GM13976 (cell line): ENCODE measurements around the gene PLEKHM1.

ENCODE experiments used
- DNase-seq: peaks from one replicate; pipeline ENCODE4 v3.0.0; 2012; ENCODE audit warnings: low spot score
- in situ Hi-C: fragments of 300-500 bp; cut with MboI; formaldehyde crosslinking; loops from one replicate; pipeline ENCODE4 v1.12.0; 2022; ENCODE audit warnings: low sequenced_read_pairs, mixed read lengths, inconsistent platforms; ENCODE audit not compliant: unreplicated experiment
- TF ChIP-seq, protein P1 (sequence below): IDR thresholded peaks from 2 replicates; pipeline ENCODE4 v1.5.1; 2012; ENCODE audit warnings: borderline replicate concordance, mild to moderate bottlenecking; ENCODE audit not compliant: insufficient read depth; ENCODE audit errors: extremely low read depth, missing control alignments, control extremely low read depth

PLEKHM1 gene

DNA sequence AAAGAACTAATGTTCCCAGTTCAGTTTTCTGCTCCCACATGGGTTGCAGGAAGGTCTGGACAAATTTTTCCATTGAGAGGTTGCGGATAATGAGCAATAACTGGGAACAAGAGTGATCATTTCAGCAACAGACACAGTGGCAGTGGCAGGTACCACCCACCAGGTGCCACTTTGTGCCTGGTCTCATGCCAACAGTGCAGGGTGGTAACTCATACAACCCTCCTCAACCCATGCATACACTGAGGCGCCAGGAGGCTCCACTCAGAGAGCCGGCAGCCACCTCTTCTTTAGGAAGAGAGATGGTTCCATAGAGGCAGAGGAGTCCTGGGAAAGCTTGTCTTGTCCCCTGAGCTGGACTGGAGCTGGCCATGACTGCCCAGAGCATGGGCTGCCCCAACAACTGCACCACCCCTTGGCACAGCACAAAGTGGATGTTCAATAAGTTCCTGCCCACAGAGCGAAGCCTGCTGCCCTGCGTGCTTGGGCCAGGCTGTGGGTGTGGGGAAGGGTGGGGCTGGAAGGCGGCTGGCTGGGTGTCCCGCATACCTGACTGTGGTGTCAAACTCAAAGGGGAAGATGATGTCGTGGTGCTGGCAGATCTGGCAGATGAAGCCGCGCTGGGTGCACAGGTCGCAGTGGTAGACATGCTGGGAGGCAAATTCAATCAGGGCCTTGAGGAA, 51.5 kb downstream of the PLEKHM1 start:
- DNase-seq, result no peak
- in situ Hi-C loops, result no loop called here
- TF ChIP-seq, protein P1, sequence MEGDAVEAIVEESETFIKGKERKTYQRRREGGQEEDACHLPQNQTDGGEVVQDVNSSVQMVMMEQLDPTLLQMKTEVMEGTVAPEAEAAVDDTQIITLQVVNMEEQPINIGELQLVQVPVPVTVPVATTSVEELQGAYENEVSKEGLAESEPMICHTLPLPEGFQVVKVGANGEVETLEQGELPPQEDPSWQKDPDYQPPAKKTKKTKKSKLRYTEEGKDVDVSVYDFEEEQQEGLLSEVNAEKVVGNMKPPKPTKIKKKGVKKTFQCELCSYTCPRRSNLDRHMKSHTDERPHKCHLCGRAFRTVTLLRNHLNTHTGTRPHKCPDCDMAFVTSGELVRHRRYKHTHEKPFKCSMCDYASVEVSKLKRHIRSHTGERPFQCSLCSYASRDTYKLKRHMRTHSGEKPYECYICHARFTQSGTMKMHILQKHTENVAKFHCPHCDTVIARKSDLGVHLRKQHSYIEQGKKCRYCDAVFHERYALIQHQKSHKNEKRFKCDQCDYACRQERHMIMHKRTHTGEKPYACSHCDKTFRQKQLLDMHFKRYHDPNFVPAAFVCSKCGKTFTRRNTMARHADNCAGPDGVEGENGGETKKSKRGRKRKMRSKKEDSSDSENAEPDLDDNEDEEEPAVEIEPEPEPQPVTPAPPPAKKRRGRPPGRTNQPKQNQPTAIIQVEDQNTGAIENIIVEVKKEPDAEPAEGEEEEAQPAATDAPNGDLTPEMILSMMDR, result no peak

DNA sequence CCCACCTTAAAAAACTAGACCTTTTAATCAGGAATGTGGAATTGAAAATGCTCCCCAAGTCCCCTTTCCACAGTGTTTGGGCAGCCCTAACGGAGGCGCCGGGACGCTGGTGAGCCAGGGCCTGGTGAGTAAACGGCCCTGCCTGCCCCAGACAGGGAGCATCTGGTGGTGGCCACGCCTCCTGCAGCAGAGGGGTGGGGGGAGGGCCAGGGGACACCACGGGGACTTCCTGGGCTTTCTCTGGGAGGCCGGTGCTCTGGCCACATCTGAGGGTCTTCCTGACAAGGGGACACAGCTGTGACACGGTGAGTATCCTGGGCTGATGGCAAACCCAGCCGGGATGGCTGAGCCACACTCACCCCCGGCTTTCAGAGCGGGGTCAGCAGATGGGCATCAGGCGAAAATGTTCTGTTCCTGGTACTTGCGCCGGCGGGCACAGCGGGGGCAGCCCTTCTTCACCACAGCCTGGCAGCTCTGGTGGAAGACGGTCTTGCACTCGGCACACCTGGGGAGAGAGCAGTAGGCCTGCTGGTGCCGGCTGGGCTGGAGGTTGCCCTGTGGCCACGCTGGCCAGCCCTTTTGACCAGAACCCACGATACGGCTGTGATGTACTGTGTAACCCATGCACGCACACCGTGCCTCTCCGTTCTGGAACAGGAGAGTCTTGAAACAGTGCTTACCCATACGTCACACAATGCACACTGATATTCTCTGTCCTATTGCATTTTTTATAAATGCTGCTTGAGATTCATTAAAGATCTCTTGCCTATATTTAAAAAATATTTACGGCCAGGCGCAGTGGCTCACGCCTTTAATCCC, 52.8 kb downstream of the PLEKHM1 start:
- TF ChIP-seq, protein P1, result no peak
- in situ Hi-C loops, result no loop called here
- DNase-seq, result no peak

DNA sequence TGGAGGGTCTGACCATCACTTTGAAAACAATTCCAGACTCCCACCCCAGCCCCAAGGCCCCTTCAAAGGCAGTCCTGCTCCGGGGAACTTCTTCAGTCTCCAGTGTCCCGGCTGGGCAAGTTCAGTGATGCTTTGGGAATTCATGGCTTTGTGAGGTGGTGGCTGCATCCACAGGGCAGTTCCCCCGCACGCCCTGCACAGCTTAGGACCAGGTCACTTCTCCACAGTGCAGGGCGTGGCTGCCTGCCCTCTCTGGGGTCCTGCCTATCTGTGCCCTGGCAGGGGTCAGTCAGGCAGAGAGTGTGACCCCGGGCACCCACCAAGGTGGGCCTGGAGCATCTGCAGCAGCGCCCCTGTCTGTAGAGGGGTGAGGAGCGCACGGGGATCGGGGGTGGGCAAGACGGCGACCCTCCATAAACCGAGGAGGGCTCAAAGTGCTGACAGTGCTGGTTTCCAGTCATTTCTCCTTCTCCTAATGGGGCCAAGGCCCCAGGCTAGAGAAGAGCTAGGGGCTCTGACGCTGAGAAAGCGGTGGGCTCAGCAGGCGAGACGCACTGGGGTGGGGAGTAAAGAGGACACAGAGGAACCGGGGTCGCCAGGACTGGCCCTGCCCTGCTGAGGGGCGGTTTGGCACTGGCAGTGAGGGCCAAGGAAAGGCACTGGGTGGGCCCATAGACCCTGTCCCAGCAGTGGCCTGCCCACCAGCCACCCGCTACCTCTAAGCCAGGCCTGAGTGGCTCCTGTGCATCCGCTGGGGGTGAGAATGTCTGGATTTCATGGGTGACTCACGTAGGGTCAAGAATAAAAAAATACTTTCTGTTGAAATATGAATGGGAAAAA, 53.7 kb downstream of the PLEKHM1 start:
- in situ Hi-C loops, result no loop called here
- DNase-seq, result no peak
- TF ChIP-seq, protein P1, result no peak

DNA sequence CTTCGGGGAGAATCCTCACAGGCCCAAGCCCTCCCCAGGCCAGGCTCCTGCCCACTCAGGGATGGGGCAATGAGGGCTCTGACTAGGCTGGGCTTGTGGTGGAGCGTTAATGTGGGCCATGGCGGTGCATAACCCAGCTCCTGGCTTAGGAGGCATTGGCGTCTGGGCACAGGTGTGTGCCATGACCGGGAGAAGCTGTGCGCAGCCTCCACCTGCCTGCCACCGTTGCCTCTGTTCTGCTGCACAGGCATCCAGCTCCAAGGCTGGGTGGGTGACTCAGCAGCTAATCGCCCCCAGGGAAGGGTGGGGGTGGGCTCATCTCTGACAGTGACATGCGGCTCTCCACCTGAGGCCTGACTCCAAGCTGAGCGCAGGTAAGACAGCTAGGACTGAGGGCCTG, 54.4 kb downstream of the PLEKHM1 start:
- in situ Hi-C loops, result no loop called here
- TF ChIP-seq, protein P1, result no peak
- no peak for DNase-seq

GRCh38 chr17:45435481-45435880, 55.0 kb downstream of the PLEKHM1 start:
- no peak for DNase-seq
- TF ChIP-seq, protein P1, result no peak
- in situ Hi-C loops, result no loop called here

DNA sequence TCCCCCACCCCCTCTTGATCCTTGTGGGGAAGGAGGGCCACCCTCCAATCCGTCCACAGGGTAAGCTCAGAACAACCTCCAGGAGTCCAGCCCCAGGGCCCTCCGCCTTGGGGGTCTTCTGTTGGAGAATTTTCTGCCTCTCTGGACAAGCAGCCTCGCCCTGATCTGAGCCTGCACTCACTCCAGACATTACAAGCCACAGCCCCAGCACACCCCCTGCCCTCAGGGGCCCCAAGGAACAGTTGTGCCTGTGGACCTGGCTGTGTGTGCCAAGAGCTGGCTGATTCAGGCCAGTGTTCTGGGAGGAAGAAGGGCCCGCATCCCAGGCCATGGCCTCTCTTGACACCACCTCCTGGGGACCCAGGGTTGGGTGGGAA, 57.4 kb downstream of the PLEKHM1 start:
- in situ Hi-C loops, result no loop called here
- DNase-seq, result peak; percentile 30
- TF ChIP-seq, protein P1, result no peak
